MM.1S (cell line): ENCODE measurements around the gene CYP17A1.

Source experiments
- DNase-seq: peaks from one replicate; pipeline ENCODE4 v3.0.0-alpha.2; 2015
- H2AFZ ChIP-seq: fragments of 300-600 bp; sonication (generic); 2 replicates; pipeline ENCODE4 v1.6.0; 2016; ENCODE audit warnings: antibody characterized with exemption, low read length
- H3F3A ChIP-seq: fragments of 300-600 bp; sonication (generic); 2 replicates; pipeline ENCODE4 v1.6.1; 2016; ENCODE audit warnings: mild to moderate bottlenecking, antibody characterized with exemption, low read length, moderate library complexity, mixed read lengths; ENCODE audit not compliant: insufficient read depth
- H3K27ac ChIP-seq: fragments of 300-600 bp; sonication (generic); 2 replicates; pipeline ENCODE4 v1.5.1; 2016; ENCODE audit warnings: mild to moderate bottlenecking, low read length
- H3K27me3 ChIP-seq: fragments of 300-600 bp; sonication (generic); replicated peaks from 2 replicates; pipeline ENCODE4 v1.6.0; 2016; ENCODE audit warnings: low read length; ENCODE audit not compliant: insufficient read depth
- H3K36me3 ChIP-seq: fragments of 300-600 bp; sonication (generic); replicated peaks from 2 replicates; pipeline ENCODE4 v1.6.1; 2016; ENCODE audit warnings: mild to moderate bottlenecking, low read length, mixed read lengths; ENCODE audit not compliant: insufficient read depth
- H3K4me1 ChIP-seq: fragments of 300-600 bp; sonication (generic); 2 replicates; pipeline ENCODE4 v1.6.1; 2016; ENCODE audit warnings: low read length, mixed read lengths
- H3K4me2 ChIP-seq: fragments of 300-600 bp; sonication (generic); 2 replicates; pipeline ENCODE4 v1.6.0; 2016; ENCODE audit warnings: low read depth, low read length
- H3K4me3 ChIP-seq: fragments of 300-600 bp; sonication (generic); 2 replicates; pipeline ENCODE4 v1.5.1; 2016; ENCODE audit warnings: low read length, mixed read lengths
- H3K79me2 ChIP-seq: fragments of 300-600 bp; sonication (generic); 2 replicates; pipeline ENCODE4 v1.6.1; 2016; ENCODE audit warnings: mixed run types, low read length, mixed read lengths
- H3K9ac ChIP-seq: fragments of 300-600 bp; sonication (generic); 2 replicates; pipeline ENCODE4 v1.6.1; 2016; ENCODE audit warnings: low read length, mixed read lengths
- H3K9me2 ChIP-seq: fragments of 300-600 bp; sonication (generic); replicated peaks from 2 replicates; pipeline ENCODE4 v1.6.1; 2016; ENCODE audit warnings: mild to moderate bottlenecking, low read length, mixed read lengths; ENCODE audit not compliant: insufficient read depth
- H3K9me3 ChIP-seq: fragments of 300-600 bp; sonication (generic); replicated peaks from 2 replicates; pipeline ENCODE4 v1.6.1; 2016; ENCODE audit warnings: mild to moderate bottlenecking, low read length, mixed read lengths; ENCODE audit not compliant: insufficient read depth
- H4K20me1 ChIP-seq: fragments of 300-600 bp; sonication (generic); 2 replicates; pipeline ENCODE4 v1.6.1; 2016; ENCODE audit warnings: mild to moderate bottlenecking, low read length, moderate library complexity, mixed read lengths; ENCODE audit not compliant: insufficient read depth
- CTCF ChIP-seq: fragments of 300-600 bp; sonication (generic); IDR thresholded peaks from 2 replicates; pipeline ENCODE4 v1.5.1; 2016; ENCODE audit warnings: antibody characterized with exemption, low read length, mixed read lengths
- EZH2 ChIP-seq: fragments of 300-600 bp; sonication (generic); optimal IDR thresholded peaks from 2 replicates; pipeline ENCODE3; 2017; ENCODE audit warnings: low read depth, mild to moderate bottlenecking, antibody characterized with exemption, low read length, mixed read lengths
- EZH2phosphoT487 ChIP-seq: fragments of 300-600 bp; sonication (generic); IDR thresholded peaks from 2 replicates; pipeline ENCODE4 v1.6.1; 2018; ENCODE audit warnings: antibody characterized with exemption, low read length

The CYP17A1 gene

GRCh38 chr10:102837230-102837721, at the start of gene CYP17A1:
Gene CYP17A1 (minus strand): TSS chr10:102837413. CDS start chr10:102837361, 52 bp downstream.
- H3F3A ChIP-seq, result no peaks in the 10 kb centered on the region
- no peaks in the 10 kb centered on the region for H3K36me3 ChIP-seq
- TF ChIP-seq EZH2phosphoT487, result no peak
- no peak for TF ChIP-seq EZH2
- no peak for TF ChIP-seq CTCF
- no peak within 1 kb of the TSS for H3K4me3 ChIP-seq
- H3K27me3 ChIP-seq, result no peaks in the 10 kb centered on the region
- H3K9me2 ChIP-seq, result no peaks in the 10 kb centered on the region
- no peaks in the 10 kb centered on the region for H3K79me2 ChIP-seq
- no peaks in the 10 kb centered on the region for H4K20me1 ChIP-seq
- DNase-seq, result no peak
- no peaks in the 10 kb centered on the region for H3K9me3 ChIP-seq
- H3K4me1 ChIP-seq, result no peaks in the 10 kb centered on the region
- H3K4me2 ChIP-seq, result no peak within 1 kb of the TSS
- H2AFZ ChIP-seq, result no peak within 1 kb of the TSS
- no peak within 1 kb of the TSS for H3K27ac ChIP-seq
- no peak within 1 kb of the TSS for H3K9ac ChIP-seq

GRCh38 chr10:102880256-102880655, 43.0 kb upstream of the CYP17A1 start:
- Histone ChIP-seq H4K20me1 (no peaks in the 10 kb centered on the region), H3F3A (no peaks in the 10 kb centered on the region), H3K4me3 (no peak overlapping the region), H2AFZ (no peak overlapping the region), H3K9ac (no peak overlapping the region), H3K27ac (no peak overlapping the region), H3K4me2 (no peak overlapping the region), H3K9me3 (no peaks in the 10 kb centered on the region), H3K27me3 (no peaks in the 10 kb centered on the region), H3K36me3 (no peaks in the 10 kb centered on the region), H3K9me2 (no peaks in the 10 kb centered on the region), H3K4me1 (no peaks in the 10 kb centered on the region), H3K79me2 (no peaks in the 10 kb centered on the region)
- no peak for DNase-seq
- TF ChIP-seq EZH2phosphoT487, result no peak
- no peak for TF ChIP-seq EZH2
- no peak for TF ChIP-seq CTCF

GRCh38 chr10:102878629-102879028, 41.4 kb upstream of the CYP17A1 start:
- Histone ChIP-seq H3K27ac (no peak overlapping the region), H3K4me1 (no peaks in the 10 kb centered on the region), H3F3A (no peaks in the 10 kb centered on the region), H3K9me2 (no peaks in the 10 kb centered on the region), H3K36me3 (no peaks in the 10 kb centered on the region), H3K9me3 (no peaks in the 10 kb centered on the region), H3K79me2 (no peaks in the 10 kb centered on the region), H3K4me2 (no peak overlapping the region), H4K20me1 (no peaks in the 10 kb centered on the region), H3K27me3 (no peaks in the 10 kb centered on the region), H3K9ac (no peak overlapping the region), H2AFZ (no peak overlapping the region), H3K4me3 (no peak overlapping the region)
- no peak for DNase-seq
- TF ChIP-seq EZH2phosphoT487 (no peak), CTCF (no peak), EZH2 (no peak)
